DMS114 treated with DMSO at 0.1 percent for 48 hours (cell line): ENCODE measurements around the gene DLEC1.

Experiments
- DNase-seq: peaks from one replicate; lab custom pipeline; 2025; ENCODE audit not compliant: unreplicated experiment; lab: John Stamatoyannopoulos, UW

DLEC1 gene

GRCh38 chr3:38039101-38039898 is at the start of gene DLEC1:
DLEC1 (plus strand) TSS chr3:38039208; CDS start chr3:38039226, 18 bp downstream.
- DNase-seq, result peak; percentile 16

GRCh38 chr3:37989821-37990480 is 49.1 kb upstream of the DLEC1 start:
- no peak for DNase-seq

DNA sequence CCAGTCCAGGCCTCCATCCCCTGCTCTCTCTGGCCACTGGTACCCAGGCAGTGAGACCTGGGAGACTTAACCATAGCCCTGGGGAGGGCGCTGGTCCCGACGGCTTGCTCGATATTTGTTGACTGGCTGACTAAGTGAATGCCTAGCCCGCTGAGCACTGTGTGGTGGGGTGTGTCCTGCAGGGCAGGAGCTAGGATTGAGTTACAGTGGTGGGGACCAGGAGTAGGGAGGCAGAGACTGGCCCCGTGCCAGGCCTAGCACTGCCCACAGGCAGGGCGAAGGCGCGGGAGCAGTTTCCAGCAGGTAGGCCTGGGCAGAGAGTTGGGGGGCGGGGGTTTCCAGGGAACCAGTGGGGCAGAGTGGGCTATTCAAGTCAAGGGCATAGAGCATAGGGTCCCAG is 48.5 kb upstream of the DLEC1 start, which contains the start of gene VILL:
Gene VILL (plus strand): TSS at position 260 of the 400 bp plus-strand sequence. CDS start 2,887 bp downstream, outside the sequence.
- DNase-seq, result no peak

DNA sequence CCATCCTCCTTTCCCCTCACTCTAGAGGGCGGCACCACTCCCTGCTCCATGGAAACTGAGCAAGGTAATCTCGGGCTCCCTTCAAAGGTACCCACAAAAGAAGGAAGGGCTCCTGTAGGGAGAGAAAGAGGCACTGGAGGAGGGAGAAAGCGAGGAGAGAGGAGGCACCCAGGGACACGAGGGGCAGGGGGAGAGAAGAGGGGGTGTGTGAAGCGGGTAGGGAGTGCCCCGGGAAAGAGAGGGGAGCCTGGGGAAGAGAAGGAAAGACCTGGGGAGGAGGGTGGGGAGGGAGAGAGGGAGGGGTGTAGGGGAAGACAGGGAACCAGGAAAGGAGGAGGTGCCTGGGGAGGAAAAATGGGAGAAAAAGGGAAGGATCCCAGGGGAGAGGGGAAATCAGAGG is 47.9 kb upstream of the DLEC1 start:
- DNase-seq, result no peak

- DNase-seq, result no peak
These were observed 47.2 kb upstream of the DLEC1 start for GRCh38 chr3:37991823-37992222.

DNA sequence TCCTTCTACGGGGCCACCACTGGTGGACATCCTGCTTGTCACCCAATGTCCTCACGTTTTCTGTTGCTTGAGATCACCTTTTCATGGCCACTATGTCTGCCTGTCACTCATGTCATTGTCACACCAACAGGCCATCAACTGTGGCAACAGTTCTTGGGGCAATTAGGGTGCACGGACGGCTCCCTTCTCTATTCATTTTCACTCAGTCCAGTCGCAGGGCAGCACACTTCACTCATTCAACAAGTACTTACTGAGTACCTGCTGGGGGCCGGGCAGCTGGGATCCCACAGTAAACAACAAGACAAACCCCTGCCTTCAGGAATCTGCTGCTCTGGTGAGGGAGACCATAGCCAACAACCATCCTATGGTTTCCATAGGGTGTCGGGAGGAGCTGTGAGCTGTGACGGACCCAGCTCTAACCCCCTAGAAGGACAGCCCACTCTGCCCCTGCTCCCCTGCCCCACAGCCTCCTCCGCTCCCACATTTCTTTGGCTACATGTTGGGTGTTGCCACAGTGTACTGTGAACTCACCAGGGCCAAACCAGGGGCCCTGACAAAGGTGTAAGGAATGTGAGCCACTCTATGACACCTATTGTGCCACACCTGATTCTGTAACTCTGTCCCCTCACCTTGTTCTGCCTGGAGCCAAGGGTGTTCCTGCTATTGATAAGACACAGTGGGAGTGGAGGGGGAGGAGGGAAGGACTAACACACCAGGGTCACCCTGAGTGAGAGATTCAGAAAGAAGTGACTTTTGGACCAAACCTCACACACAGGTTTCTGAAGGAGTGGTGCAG is 46.5 kb upstream of the DLEC1 start:
- DNase-seq, result no peak

- no peak for DNase-seq
These were observed 45.9 kb upstream of the DLEC1 start for GRCh38 chr3:37993067-37993455.

DNA sequence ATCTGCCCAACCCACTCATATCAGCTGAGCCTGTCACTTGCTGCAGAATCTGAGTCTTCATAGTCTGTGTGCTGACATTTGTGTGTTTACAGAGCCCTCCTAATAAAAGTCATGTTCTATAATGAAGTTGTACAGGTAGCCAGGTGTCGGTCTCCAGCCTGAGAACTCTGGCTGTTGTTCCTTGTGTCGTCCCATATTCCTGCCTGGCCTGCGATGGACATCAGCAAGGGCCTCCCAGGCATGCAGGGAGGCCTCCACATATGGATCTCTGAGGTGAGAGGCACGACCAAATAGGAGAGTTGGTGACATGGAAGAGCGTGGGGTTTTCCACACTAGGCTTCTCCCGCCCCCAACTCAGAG is 45.6 kb upstream of the DLEC1 start:
- no peak for DNase-seq

GRCh38 chr3:37993820-37994638 is 45.0 kb upstream of the DLEC1 start:
- DNase-seq, result peak; percentile 57

DNA sequence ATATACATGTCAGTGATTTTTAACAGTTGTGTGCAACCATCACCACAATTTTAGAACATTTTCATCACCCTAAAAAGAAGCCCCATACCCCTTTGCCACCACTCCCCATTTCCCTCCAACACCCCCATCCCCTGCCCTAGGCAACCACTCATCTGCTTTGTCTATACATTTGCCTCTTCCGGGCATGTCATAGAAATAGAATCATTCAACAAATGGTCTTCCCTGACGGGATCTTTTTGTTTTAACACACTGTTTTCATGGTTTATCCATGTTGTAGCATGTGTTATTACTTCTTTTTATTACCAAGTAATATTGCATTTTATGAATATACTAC is 44.4 kb upstream of the DLEC1 start:
- no peak for DNase-seq

GRCh38 chr3:37995652-37996641 is 43.1 kb upstream of the DLEC1 start:
- DNase-seq, result no peak

DNA sequence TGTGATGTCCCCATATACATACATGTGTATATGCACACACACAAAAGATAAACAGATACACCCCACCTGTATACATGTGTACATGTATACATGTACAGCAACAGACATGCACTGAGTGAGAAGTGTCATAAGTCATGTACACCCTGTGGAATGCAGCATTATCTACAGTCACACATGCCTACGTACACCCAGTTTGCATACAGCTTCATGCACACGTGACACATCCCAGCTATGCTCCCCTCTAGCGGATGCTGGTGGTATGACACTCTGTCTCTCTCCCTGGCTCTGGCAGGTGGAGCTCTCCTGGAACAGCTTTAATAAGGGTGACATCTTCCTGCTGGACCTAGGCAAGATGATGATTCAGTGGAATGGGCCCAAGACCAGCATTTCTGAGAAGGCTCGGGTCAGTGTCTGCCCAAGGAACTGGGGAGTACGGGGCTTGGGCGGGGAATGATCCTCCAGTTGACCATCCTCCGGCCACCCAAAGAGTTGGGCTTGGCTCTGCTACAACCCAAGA is 42.2 kb upstream of the DLEC1 start:
- peak; percentile 54 for DNase-seq

DNA sequence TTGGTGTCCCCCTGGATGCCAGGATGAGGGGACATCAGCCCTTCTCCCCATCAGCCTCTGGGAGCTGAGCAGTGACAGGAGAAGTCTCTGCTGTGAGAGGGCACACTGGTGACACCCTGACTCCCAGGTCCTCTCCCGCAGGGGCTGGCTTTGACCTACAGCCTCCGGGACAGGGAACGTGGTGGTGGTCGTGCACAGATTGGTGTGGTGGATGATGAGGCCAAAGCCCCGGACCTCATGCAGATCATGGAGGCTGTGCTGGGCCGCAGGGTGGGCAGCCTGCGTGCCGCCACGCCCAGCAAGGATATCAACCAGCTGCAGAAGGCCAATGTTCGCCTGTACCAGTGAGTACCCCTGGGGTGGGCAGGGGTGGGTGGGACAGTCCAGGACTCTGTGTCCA is 41.7 kb upstream of the DLEC1 start:
- DNase-seq, result no peak

DNA sequence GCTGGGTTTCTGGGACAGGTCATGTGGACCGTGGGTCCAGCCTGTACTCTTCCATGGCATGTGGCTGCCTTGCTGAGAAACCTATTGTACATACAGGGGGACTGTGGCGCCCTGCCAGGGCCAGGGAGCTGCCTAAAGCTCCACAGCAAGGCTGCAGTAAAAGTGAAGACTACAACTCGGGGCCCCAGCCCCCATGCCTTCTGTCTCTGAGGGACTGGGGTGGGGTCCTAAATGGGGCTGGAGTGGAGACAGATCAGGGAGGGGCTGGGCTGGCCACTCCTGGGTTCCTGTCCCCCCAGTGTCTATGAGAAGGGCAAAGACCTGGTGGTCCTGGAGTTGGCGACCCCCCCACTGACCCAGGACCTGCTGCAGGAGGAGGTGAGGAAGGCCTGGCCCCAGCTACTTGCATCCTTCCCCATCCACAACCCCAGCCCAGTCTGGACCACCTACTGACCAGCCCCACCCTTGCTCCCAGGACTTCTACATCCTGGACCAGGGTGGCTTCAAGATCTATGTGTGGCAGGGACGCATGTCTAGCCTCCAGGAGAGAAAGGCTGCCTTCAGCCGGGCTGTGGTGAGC is 41.1 kb upstream of the DLEC1 start:
- no peak for DNase-seq

DNA sequence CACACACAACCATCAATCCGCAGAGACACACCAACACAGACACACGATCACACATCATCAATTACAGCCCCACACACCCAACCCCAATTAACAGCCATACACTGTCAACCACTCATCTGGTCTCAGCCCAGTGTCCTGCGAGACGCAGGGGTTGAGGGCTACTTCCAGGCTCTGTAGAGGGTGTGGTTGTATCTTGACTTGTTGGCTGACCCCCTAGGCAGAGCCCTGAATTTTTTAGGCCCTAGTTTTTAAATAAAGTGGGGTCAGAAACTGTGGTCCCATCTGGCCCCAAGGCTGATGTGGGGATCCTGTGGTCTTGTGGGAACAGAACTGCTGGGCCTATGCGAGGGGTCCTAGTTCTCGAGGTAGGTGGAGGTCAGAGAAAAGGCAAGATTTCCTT is 39.2 kb upstream of the DLEC1 start:
- no peak for DNase-seq

DNA sequence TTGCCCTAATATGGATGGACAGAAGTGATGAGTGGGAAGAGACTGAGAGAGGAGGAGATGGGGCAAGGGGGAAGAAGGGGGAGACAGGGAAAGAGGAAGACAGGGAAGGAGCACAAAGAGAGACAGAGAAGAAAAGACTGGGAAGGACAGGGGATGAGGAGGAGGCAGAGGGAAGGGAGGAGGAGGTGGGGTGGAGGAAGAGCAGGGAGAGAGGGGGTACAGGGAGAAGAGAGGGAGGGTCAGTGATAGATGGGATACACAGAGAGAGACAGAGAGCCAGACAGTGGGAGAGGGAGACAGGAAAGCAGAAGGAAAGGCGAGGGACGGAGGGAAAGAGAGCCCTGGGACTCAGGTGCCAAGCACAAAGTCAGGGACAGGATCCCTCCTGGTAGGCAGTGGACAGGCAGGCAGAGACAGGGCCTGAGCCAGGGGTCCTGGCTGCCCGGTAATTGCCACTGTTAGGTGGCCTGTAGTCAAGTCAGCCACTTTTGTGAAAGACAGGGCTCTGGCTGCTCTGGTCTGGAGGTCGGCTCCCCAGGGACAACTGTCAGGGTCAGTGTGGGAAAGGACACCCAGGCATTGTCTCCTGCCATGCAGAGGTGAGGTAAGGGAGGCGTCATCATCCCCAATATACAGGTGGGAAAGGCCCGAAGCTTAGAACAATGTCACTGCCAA is 38.6 kb upstream of the DLEC1 start:
- no peak for DNase-seq

- no peak for DNase-seq
These were observed 38.0 kb upstream of the DLEC1 start for GRCh38 chr3:38000965-38001455.

GRCh38 chr3:38001456-38002081 is 37.4 kb upstream of the DLEC1 start:
- no peak for DNase-seq
